Measurements from ENCODE around the gene GGT6. TPM values are rescaled to one million over a fixed set of nuclear protein-coding genes. Genes with fewer than 3 reads are reported as not detected.
A peak's percentile ranks its signal among the peaks of the same experiment; 100 is the strongest.

Gene GGT6
- total RNA-seq, 1 experiment from 2014 or later = not detected

GRCh38 chr17:4588898-4589625, 28.7 kb upstream of the GGT6 start:
- no TSS peak for BruUV-seq (replicated peaks)
- Mint-ChIP-seq H3K27ac (ENCODE audit: unreplicated experiment) (peak overlapping the region; percentile 22), H3K27me3 (ENCODE audit: insufficient read depth, unreplicated experiment) (no peaks in the 10 kb centered on the region), H3K4me3 (ENCODE audit: unreplicated experiment) (no peak overlapping the region), H3K36me3 (ENCODE audit: insufficient read depth, unreplicated experiment) (peaks cover 24% of the 10 kb centered on the region), H3K4me1 (ENCODE audit: low read depth, unreplicated experiment) (peaks cover 20% of the 10 kb centered on the region), H3K9me3 (ENCODE audit: unreplicated experiment) (no peaks in the 10 kb centered on the region)
- Histone ChIP-seq H3K27me3 (replicated peaks; ENCODE audit: control insufficient read depth, insufficient read depth, low read length) (no peaks in the 10 kb centered on the region), H3K4me1 (peaks cover 22% of the 10 kb centered on the region; the same call in 1 of the 2 replicates), H3K4me3 (ENCODE audit: low read depth, low read length) (no peak overlapping the region), H3K9me3 (no peaks in the 10 kb centered on the region), H3K36me3 (ENCODE audit: control insufficient read depth, insufficient read depth, low read length) (no peaks in the 10 kb centered on the region)
- no peak for TF ChIP-seq CTCF (IDR thresholded peaks at IDR 0.05; ENCODE audit: insufficient read depth in 1 of 2, low read depth in 1 of 2, low read length in 1 of 2, severe bottlenecking in 1 of 2, unreplicated experiment in 1 of 2)
- ChIA-PET CTCF (no interaction called here), POLR2A (no interaction called here)
- DNase-seq = no peak
- intact Hi-C loops (cut with micrococcal nuclease; ENCODE audit: unreplicated experiment) = no loop called here

- Histone ChIP-seq H3K4me3 (ENCODE audit: low read depth, low read length) (no peak overlapping the region), H3K9me3 (no peaks in the 10 kb centered on the region), H3K36me3 (ENCODE audit: control insufficient read depth, insufficient read depth, low read length) (no peaks in the 10 kb centered on the region), H3K4me1 (peaks cover 22% of the 10 kb centered on the region; the same call in 1 of the 2 replicates), H3K27me3 (replicated peaks; ENCODE audit: control insufficient read depth, insufficient read depth, low read length) (no peaks in the 10 kb centered on the region)
- H3K9me3 Mint-ChIP-seq (ENCODE audit: unreplicated experiment) = no peaks in the 10 kb centered on the region
- peaks cover 20% of the 10 kb centered on the region for H3K4me1 Mint-ChIP-seq (ENCODE audit: low read depth, unreplicated experiment)
- H3K36me3 Mint-ChIP-seq (ENCODE audit: insufficient read depth, unreplicated experiment) = peaks cover 24% of the 10 kb centered on the region
- DNase-seq = no peak
- no peak overlapping the region for H3K4me3 Mint-ChIP-seq (ENCODE audit: unreplicated experiment)
- ChIA-PET CTCF (no interaction called here), POLR2A (no interaction called here)
- H3K27ac Mint-ChIP-seq (ENCODE audit: unreplicated experiment) = peak overlapping the region; percentile 22
- TF ChIP-seq CTCF (IDR thresholded peaks at IDR 0.05; ENCODE audit: insufficient read depth in 1 of 2, low read depth in 1 of 2, low read length in 1 of 2, severe bottlenecking in 1 of 2, unreplicated experiment in 1 of 2) = no peak
- intact Hi-C loops (cut with micrococcal nuclease; ENCODE audit: unreplicated experiment) = no loop called here
- no TSS peak for BruUV-seq (replicated peaks)
- H3K27me3 Mint-ChIP-seq (ENCODE audit: insufficient read depth, unreplicated experiment) = no peaks in the 10 kb centered on the region
Measured at GRCh38 chr17:4588391-4588790, 28.0 kb upstream of the GGT6 start.

- peaks cover 22% of the 10 kb centered on the region; the same call in 1 of the 2 replicates for H3K4me1 ChIP-seq
- ChIA-PET CTCF (no interaction called here), POLR2A (interaction anchor here (0.6 kb wide), 1 partner anchor 82 kb away, joined by 3 read pairs; no protein-coding TSS in a partner anchor)
- H3K4me1 Mint-ChIP-seq (ENCODE audit: low read depth, unreplicated experiment) = peaks cover 20% of the 10 kb centered on the region
- H3K4me3 Mint-ChIP-seq (ENCODE audit: unreplicated experiment) = no peak overlapping the region
- H3K27ac Mint-ChIP-seq (ENCODE audit: unreplicated experiment) = peak overlapping the region; percentile 22
- no TSS peak for BruUV-seq (replicated peaks)
- H3K4me3 ChIP-seq (ENCODE audit: low read depth, low read length) = no peak overlapping the region
- no peak for DNase-seq
- H3K36me3 ChIP-seq (ENCODE audit: control insufficient read depth, insufficient read depth, low read length) = no peaks in the 10 kb centered on the region
- peaks cover 24% of the 10 kb centered on the region for H3K36me3 Mint-ChIP-seq (ENCODE audit: insufficient read depth, unreplicated experiment)
- TF ChIP-seq CTCF (IDR thresholded peaks at IDR 0.05; ENCODE audit: insufficient read depth in 1 of 2, low read depth in 1 of 2, low read length in 1 of 2, severe bottlenecking in 1 of 2, unreplicated experiment in 1 of 2) = no peak
- H3K27me3 ChIP-seq (replicated peaks; ENCODE audit: control insufficient read depth, insufficient read depth, low read length) = no peaks in the 10 kb centered on the region
- no peaks in the 10 kb centered on the region for H3K9me3 Mint-ChIP-seq (ENCODE audit: unreplicated experiment)
- intact Hi-C loops (cut with micrococcal nuclease; ENCODE audit: unreplicated experiment) = no loop called here
- no peaks in the 10 kb centered on the region for H3K9me3 ChIP-seq
- no peaks in the 10 kb centered on the region for H3K27me3 Mint-ChIP-seq (ENCODE audit: insufficient read depth, unreplicated experiment)
Measured at GRCh38 chr17:4587803-4588202, 27.4 kb upstream of the GGT6 start.

Measured in Caco-2 (cell line).